A549 (cell line): ENCODE data around the gene TUBB1.

Experiments
- CTCF ChIP-seq: fragments of >200 bp; sonication (Bioruptor Twin); formaldehyde crosslinking; IDR thresholded peaks from 3 replicates; pipeline ENCODE4 v1.5.1; 2016
- EP300 ChIP-seq, 2 experiments: fragments of >200 bp; sonication (Bioruptor Twin); formaldehyde crosslinking; IDR thresholded peaks; 2 replicates in 1 of 2; 3 replicates in 1 of 2; pipeline ENCODE4 v1.6.1; 2016 to 2017
- HOXA7 ChIP-seq: fragments of 250-450 bp; sonication (Bioruptor Pico); IDR thresholded peaks from 2 replicates; pipeline ENCODE4 v1.5.0; 2020; ENCODE audit warnings: mild to moderate bottlenecking, moderate library complexity
- MAX ChIP-seq: IDR thresholded peaks from 2 replicates; pipeline ENCODE4 v1.6.1; 2012
- POLR2AphosphoS2 ChIP-seq: conservative IDR thresholded peaks from 2 replicates; pipeline ENCODE4 v1.6.1; 2012; ENCODE audit warnings: low read length, improper control_type of control experiment, inconsistent platforms
- RARB ChIP-seq: fragments of 250-450 bp; sonication (Bioruptor Pico); IDR thresholded peaks from 2 replicates; pipeline ENCODE4 v1.8.0; 2021; ENCODE audit warnings: mild to moderate bottlenecking, moderate library complexity

GRCh38 chr20:59042796-59043631, 23.8 kb downstream of the TUBB1 start:
- TF ChIP-seq POLR2AphosphoS2 (no peak), CTCF (no peak), EP300 (IDR thresholded peaks at IDR 0.05) (no peak), HOXA7 (no peak), RARB (CRISPR knock-in tag) (no peak), MAX (0 out of 2 replicates have a peak, but pooled peaks have one; percentile 1)
